Kidney (tissue), 14 donors: Measurements from ENCODE around the gene SULF2. TPM values are rescaled to one million over a fixed set of nuclear protein-coding genes. Genes with fewer than 3 reads are reported as not detected.

ENCODE experiments used
- DNase-seq, 5 donors: peaks; one replicate each; pipeline ENCODE4 v3.0.0-alpha.2; 2013 to 2020
- FAIRE-seq: peaks from 2 replicates; lab custom pipeline; 2012; peaks lifted over from hg19 to GRCh38; lab: Jason Lieb, UNC
- H3K27ac ChIP-seq, 2 donors: one replicate each; pipeline ENCODE4 v1.7.0; 2013; ENCODE audit warnings: low read depth in 2 of 2, low read length in 2 of 2, inconsistent platforms in 1 of 2
- H3K27me3 ChIP-seq: one replicate; pipeline ENCODE4 v1.7.1; 2013; ENCODE audit warnings: low read length, inconsistent platforms; ENCODE audit not compliant: control insufficient read depth, insufficient read depth
- H3K36me3 ChIP-seq, 3 donors: one replicate each; pipeline versions ENCODE4 v1.7.0 to v1.7.1; 2013; ENCODE audit warnings: low read length in 3 of 3, control low read depth in 1 of 3, inconsistent platforms in 1 of 3; ENCODE audit not compliant: insufficient read depth in 3 of 3, control insufficient read depth in 2 of 3
- H3K4me1 ChIP-seq, 3 donors: one replicate each; pipeline versions ENCODE4 v1.7.0 to v1.7.1; 2013; ENCODE audit warnings: low read length in 3 of 3, inconsistent platforms in 1 of 3, low read depth in 1 of 3; ENCODE audit not compliant: control insufficient read depth in 2 of 3, insufficient read depth in 2 of 3
- H3K4me3 ChIP-seq, 3 donors: one replicate each; pipeline versions ENCODE4 v1.7.0 to v1.8.1; 2013; ENCODE audit warnings: low read length in 3 of 3, control low read depth in 1 of 3, inconsistent platforms in 1 of 3
- H3K9ac ChIP-seq, 3 donors: one replicate each; pipeline versions ENCODE4 v1.7.0 to v1.7.1; 2013; ENCODE audit warnings: low read length in 3 of 3, control low read depth in 1 of 3, inconsistent platforms in 1 of 3
- H3K9me3 ChIP-seq, 3 donors: one replicate each; pipeline versions ENCODE4 v1.7.0 to v1.7.1; 2013; ENCODE audit warnings: low read length in 3 of 3, control low read depth in 1 of 3, inconsistent platforms in 1 of 3; ENCODE audit not compliant: control insufficient read depth in 2 of 3, insufficient read depth in 1 of 3
- intact Hi-C: fragments of 100-400 bp; cut with DNase I; formaldehyde crosslinking; loops from one replicate; pipeline ENCODE4 v1.11.1; 2022
- polyA plus RNA-seq: library from polyadenylated mRNA; stranded (reverse); fragments of 350-450 nt; fragmentation: Illumina TruSeq; extraction: RNeasy Lipid Tissue Mini Kit (QIAGEN cat#74804); gene quantifications from one replicate; pipeline ENCODE4 v1.2.3, GENCODE V29; 2014; ENCODE audit warnings: low read depth, low replicate concordance; ENCODE audit not compliant: insufficient read depth
- total RNA-seq: library from RNA; stranded (reverse); fragmentation: NEBNext Ultra II Directional; extraction: Animal tissue kit (Norgen Biotek cat#: 25700); gene quantifications from one replicate; pipeline ENCODE4 v1.2.1, GENCODE V29; 2021
- TF ChIP-seq, protein P1 (sequence below): IDR thresholded peaks from 3 replicates; pipeline ENCODE4 v1.5.1; 2012; ENCODE audit warnings: mild to moderate bottlenecking, moderate library complexity, borderline replicate concordance; ENCODE audit not compliant: insufficient read depth; ENCODE audit errors: extremely low read depth
- donor health status: control.
- donor health status: control.
- donor health status: control.
- donor health status: control.
- donor health status: control.
- donor health status: DM: yes; HTN: yes; CAD: no.
- donor health status: Normal renal cell carcinoma (clear cell type).

Gene SULF2
- total and polyA plus RNA-seq, 2 donors from 2014 or later = 85.1 to 257 TPM

DNA sequence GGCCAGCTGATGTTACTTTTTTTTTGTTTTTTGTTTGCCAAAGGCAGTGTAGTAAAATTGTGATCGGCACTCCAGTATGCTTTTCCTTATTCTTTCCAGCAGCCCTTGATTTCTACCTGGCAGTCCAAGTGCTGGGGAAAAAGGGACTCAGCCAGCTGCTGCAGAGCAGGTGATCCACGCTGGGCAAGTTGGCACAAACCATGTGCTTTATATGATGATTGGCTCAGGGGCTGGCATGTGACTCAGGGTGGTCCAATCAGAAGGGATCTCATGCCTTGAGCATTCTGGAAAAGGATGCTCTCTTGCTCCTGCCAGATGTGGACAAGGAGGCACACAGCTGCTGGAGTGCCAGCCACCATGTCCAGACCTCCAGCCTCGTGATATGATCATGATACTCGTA, 54.5 kb downstream of the SULF2 start:
- Histone ChIP-seq H3K27me3 (no peaks in the 10 kb centered on the region), H3K4me1 (no peaks in the 10 kb centered on the region), H3K9ac (no peak overlapping the region), H3K27ac (no peak overlapping the region), H3K9me3 (no peaks in the 10 kb centered on the region), H3K4me3 (no peak overlapping the region), H3K36me3 (no peaks in the 10 kb centered on the region)
- FAIRE-seq (no peak), DNase-seq (peak in 1 of 5 donors; percentile 9)
- intact Hi-C loops = no loop called here
- TF ChIP-seq, protein P1, sequence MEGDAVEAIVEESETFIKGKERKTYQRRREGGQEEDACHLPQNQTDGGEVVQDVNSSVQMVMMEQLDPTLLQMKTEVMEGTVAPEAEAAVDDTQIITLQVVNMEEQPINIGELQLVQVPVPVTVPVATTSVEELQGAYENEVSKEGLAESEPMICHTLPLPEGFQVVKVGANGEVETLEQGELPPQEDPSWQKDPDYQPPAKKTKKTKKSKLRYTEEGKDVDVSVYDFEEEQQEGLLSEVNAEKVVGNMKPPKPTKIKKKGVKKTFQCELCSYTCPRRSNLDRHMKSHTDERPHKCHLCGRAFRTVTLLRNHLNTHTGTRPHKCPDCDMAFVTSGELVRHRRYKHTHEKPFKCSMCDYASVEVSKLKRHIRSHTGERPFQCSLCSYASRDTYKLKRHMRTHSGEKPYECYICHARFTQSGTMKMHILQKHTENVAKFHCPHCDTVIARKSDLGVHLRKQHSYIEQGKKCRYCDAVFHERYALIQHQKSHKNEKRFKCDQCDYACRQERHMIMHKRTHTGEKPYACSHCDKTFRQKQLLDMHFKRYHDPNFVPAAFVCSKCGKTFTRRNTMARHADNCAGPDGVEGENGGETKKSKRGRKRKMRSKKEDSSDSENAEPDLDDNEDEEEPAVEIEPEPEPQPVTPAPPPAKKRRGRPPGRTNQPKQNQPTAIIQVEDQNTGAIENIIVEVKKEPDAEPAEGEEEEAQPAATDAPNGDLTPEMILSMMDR = no peak

DNA sequence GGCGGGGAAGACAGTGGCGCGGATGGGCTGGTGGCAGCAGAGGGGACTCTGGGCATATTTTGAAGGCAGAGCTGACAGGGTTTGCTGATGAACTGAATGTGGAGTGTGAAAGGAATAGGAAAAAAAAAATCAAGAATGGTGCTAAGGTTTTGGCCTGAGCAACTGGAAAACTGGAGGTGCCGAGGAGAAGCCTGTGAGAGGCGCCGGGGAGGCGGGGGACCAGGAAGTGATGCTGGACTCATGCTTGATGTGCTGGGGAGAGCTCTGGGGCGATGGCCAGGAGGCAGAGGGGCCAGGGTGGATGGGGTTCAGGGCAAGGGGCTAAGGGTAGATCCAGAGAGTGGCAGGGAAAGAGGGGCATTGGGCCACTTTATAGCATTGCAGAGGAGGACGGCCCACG, 55.8 kb downstream of the SULF2 start:
- Histone ChIP-seq H3K4me1 (no peaks in the 10 kb centered on the region), H3K9me3 (no peaks in the 10 kb centered on the region), H3K36me3 (no peaks in the 10 kb centered on the region), H3K27me3 (no peaks in the 10 kb centered on the region), H3K27ac (no peak overlapping the region), H3K4me3 (no peak overlapping the region), H3K9ac (no peak overlapping the region)
- FAIRE-seq (no peak), DNase-seq (no peak)
- intact Hi-C loops = no loop called here
- TF ChIP-seq, protein P1 = no peak

DNA sequence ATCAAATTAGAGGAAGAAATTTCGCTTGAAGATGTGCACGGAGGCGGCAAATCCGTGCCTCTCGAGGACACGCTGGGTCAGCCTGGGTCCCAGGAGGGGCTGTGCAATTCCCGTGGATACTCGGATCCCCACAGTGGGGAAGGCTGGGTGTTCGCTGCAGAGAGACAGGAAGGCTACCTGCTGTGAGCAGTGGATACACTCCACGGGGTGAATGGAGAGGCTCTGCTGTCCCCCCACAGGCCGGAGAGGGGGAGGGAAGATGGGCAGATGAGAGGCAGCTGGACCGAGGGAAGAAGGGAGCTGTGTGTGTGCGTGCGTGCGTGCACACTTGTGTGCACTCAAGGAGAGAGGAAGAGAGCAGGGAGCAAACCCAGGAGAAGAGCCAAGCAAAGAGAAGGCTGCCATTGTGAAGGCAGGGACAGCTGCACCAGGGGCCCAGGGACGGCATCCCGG, 57.3 kb downstream of the SULF2 start:
- TF ChIP-seq, protein P1 = no peak
- no peaks in the 10 kb centered on the region for H3K36me3 ChIP-seq
- peak in 4 of 5 donors; percentile 44 to 64 (median 55) for DNase-seq
- H3K27ac ChIP-seq = no peak overlapping the region
- no peak overlapping the region for H3K9ac ChIP-seq
- intact Hi-C loops = no loop called here
- no peaks in the 10 kb centered on the region for H3K9me3 ChIP-seq
- no peak for FAIRE-seq
- no peaks in the 10 kb centered on the region for H3K27me3 ChIP-seq
- H3K4me3 ChIP-seq = no peak overlapping the region
- no peaks in the 10 kb centered on the region for H3K4me1 ChIP-seq

DNA sequence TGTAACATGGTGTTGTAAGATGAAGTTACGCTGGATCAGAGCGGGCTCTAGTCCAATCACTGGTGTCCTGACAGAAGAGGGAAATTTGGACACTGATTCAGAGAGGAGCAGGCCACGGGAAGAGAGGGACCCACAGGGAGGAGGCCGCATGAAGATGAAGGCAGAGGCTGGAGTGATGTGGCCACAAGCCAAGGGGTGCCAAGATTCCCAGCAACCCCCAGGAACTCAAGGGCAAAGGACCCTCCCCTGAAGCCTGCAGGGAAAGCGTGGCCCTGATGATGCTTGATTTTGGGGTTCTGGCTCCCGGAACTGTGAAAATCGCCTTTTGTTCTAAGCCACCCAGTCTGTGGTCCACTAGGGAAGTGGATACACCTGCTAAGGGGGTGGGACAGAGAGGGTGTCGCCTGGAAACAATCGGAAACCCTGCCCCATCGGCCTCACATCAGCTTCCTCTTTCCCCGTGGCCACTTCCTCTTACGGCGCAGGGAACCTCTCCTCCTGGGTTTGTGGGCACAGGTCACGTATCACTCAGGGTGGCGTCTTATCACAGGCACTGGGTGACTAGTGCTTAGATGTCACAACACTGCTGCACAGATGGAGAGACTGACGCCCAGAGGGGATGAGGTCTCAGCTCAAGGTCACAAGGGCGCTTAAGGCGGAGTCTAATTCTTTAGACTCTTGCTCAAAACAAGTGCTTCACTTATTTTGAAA, 58.0 kb downstream of the SULF2 start:
- FAIRE-seq = no peak
- Histone ChIP-seq H3K4me3 (no peak overlapping the region), H3K36me3 (no peaks in the 10 kb centered on the region), H3K27ac (no peak overlapping the region), H3K4me1 (no peaks in the 10 kb centered on the region), H3K9ac (no peak overlapping the region), H3K27me3 (no peaks in the 10 kb centered on the region), H3K9me3 (no peaks in the 10 kb centered on the region)
- DNase-seq = peak in 2 of 5 donors; percentile 23 to 79
- TF ChIP-seq, protein P1 = no peak
- intact Hi-C loops = no loop called here
